Loucy (cell line): Measurements from ENCODE around the gene EFEMP1.

ENCODE experiments used
- H2AFZ ChIP-seq: fragments of 200-600 bp; sonication (generic); 2 replicates; pipeline ENCODE4 v1.6.0; 2016; ENCODE audit warnings: antibody characterized with exemption, mild to moderate bottlenecking, low read length, moderate library complexity
- H3F3A ChIP-seq: fragments of 200-600 bp; 2 replicates; pipeline ENCODE4 v1.6.0; 2016; ENCODE audit warnings: antibody characterized with exemption, low read depth, mild to moderate bottlenecking
- H3K27me3 ChIP-seq: fragments of 200-600 bp; sonication (generic); 2 replicates; pipeline ENCODE4 v1.6.1; 2014; ENCODE audit warnings: low read length, mild to moderate bottlenecking; ENCODE audit not compliant: insufficient read depth, poor library complexity, severe bottlenecking
- H3K36me3 ChIP-seq: fragments of 200-600 bp; sonication (generic); 2 replicates; pipeline ENCODE4 v1.6.1; 2016; ENCODE audit warnings: low read length; ENCODE audit not compliant: insufficient read depth
- H3K4me1 ChIP-seq: fragments of 200-600 bp; sonication (generic); 2 replicates; pipeline ENCODE4 v1.5.1; 2014; ENCODE audit warnings: low read length, mild to moderate bottlenecking; ENCODE audit not compliant: insufficient read depth, poor library complexity, severe bottlenecking
- H3K4me2 ChIP-seq: fragments of 200-600 bp; sonication (generic); 2 replicates; pipeline ENCODE4 v1.6.0; 2014; ENCODE audit warnings: antibody characterized with exemption, low read length, low read depth, mild to moderate bottlenecking; ENCODE audit not compliant: poor library complexity, severe bottlenecking
- H3K4me3 ChIP-seq: fragments of 200-600 bp; sonication (generic); 2 replicates; pipeline ENCODE4 v1.5.1; 2014; ENCODE audit warnings: low read length, mild to moderate bottlenecking, mixed read lengths; ENCODE audit not compliant: poor library complexity, severe bottlenecking
- H3K79me2 ChIP-seq: fragments of 200-600 bp; sonication (generic); 2 replicates; pipeline ENCODE4 v1.6.1; 2014; ENCODE audit warnings: low read length; ENCODE audit not compliant: insufficient read depth
- H3K9ac ChIP-seq: fragments of 200-600 bp; sonication (generic); 2 replicates; pipeline ENCODE4 v1.6.0; 2014; ENCODE audit warnings: mild to moderate bottlenecking, low read depth, low read length, moderate library complexity; ENCODE audit not compliant: poor library complexity, severe bottlenecking
- H3K9me2 ChIP-seq: fragments of 200-600 bp; sonication (generic); replicated peaks from 2 replicates; pipeline ENCODE4 v1.6.1; 2016; ENCODE audit warnings: low read depth, low read length, mixed read lengths
- H3K9me3 ChIP-seq: fragments of 200-600 bp; sonication (generic); 2 replicates; pipeline ENCODE4 v1.6.1; 2014; ENCODE audit warnings: mild to moderate bottlenecking, antibody characterized with exemption, low read length, low read depth; ENCODE audit not compliant: insufficient read depth
- H4K20me1 ChIP-seq: fragments of 200-600 bp; sonication (generic); 2 replicates; pipeline ENCODE4 v1.6.0; 2014; ENCODE audit warnings: antibody characterized with exemption, low read length, mild to moderate bottlenecking; ENCODE audit not compliant: insufficient read depth, poor library complexity, severe bottlenecking
- EZH2phosphoT487 ChIP-seq: fragments of 200-600 bp; IDR thresholded peaks from 2 replicates; pipeline ENCODE4 v1.6.1; 2018; ENCODE audit warnings: antibody characterized with exemption, mild to moderate bottlenecking, moderate library complexity, borderline replicate concordance
- TF ChIP-seq, protein P1 (sequence below): fragments of 200-600 bp; sonication (generic); conservative IDR thresholded peaks from 2 replicates; pipeline ENCODE4 v1.5.1; 2014; ENCODE audit warnings: mild to moderate bottlenecking, antibody characterized with exemption, low read length

The EFEMP1 gene

GRCh38 chr2:55962915-55963314 lies 39.3 kb upstream of the EFEMP1 start:
- no peaks in the 10 kb centered on the region for H4K20me1 ChIP-seq
- no peak overlapping the region for H3K4me3 ChIP-seq
- H3K9me2 ChIP-seq = no peaks in the 10 kb centered on the region
- H3K27me3 ChIP-seq = no peaks in the 10 kb centered on the region
- H3K79me2 ChIP-seq = no peaks in the 10 kb centered on the region
- no peak overlapping the region for H3K9ac ChIP-seq
- no peak overlapping the region for H3K4me2 ChIP-seq
- H3K4me1 ChIP-seq = no peaks in the 10 kb centered on the region
- no peaks in the 10 kb centered on the region for H3K36me3 ChIP-seq
- no peak overlapping the region for H2AFZ ChIP-seq
- no peaks in the 10 kb centered on the region for H3K9me3 ChIP-seq
- H3F3A ChIP-seq = no peaks in the 10 kb centered on the region
- TF ChIP-seq EZH2phosphoT487 = no peak
- TF ChIP-seq, protein P1, sequence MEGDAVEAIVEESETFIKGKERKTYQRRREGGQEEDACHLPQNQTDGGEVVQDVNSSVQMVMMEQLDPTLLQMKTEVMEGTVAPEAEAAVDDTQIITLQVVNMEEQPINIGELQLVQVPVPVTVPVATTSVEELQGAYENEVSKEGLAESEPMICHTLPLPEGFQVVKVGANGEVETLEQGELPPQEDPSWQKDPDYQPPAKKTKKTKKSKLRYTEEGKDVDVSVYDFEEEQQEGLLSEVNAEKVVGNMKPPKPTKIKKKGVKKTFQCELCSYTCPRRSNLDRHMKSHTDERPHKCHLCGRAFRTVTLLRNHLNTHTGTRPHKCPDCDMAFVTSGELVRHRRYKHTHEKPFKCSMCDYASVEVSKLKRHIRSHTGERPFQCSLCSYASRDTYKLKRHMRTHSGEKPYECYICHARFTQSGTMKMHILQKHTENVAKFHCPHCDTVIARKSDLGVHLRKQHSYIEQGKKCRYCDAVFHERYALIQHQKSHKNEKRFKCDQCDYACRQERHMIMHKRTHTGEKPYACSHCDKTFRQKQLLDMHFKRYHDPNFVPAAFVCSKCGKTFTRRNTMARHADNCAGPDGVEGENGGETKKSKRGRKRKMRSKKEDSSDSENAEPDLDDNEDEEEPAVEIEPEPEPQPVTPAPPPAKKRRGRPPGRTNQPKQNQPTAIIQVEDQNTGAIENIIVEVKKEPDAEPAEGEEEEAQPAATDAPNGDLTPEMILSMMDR = no peak

GRCh38 chr2:55961318-55961911 lies 37.8 kb upstream of the EFEMP1 start:
- Histone ChIP-seq H3K9me2 (no peaks in the 10 kb centered on the region), H3K9me3 (no peaks in the 10 kb centered on the region), H3K4me2 (peak overlapping the region; percentile 29), H4K20me1 (no peaks in the 10 kb centered on the region), H3F3A (no peaks in the 10 kb centered on the region), H3K4me1 (peaks cover 10% of the 10 kb centered on the region), H3K9ac (no peak overlapping the region), H3K27me3 (no peaks in the 10 kb centered on the region), H3K4me3 (no peak overlapping the region), H3K36me3 (no peaks in the 10 kb centered on the region), H3K79me2 (no peaks in the 10 kb centered on the region), H2AFZ (no peak overlapping the region)
- TF ChIP-seq EZH2phosphoT487 = no peak
- TF ChIP-seq, protein P1 = peak; percentile 87

DNA sequence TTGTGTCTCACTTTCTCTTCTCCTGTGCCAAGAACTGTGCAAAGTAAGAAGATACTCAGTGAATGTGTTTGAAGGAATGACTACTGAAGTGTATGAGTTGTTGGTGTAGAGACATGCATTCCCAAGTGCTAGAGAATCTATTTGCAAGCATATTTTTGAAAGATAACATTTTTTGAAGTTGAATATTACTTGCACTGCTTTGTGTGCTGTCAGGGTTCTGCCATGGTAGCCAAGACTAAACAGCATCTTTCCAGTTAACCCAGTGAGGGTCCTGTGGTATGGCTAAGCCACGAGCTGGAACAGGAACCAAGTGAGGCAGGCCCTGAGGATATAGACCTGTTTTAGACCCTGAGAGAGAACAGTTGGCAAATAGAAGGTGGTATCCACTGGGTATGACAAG lies 35.2 kb upstream of the EFEMP1 start:
- Histone ChIP-seq H3F3A (no peaks in the 10 kb centered on the region), H3K9me2 (no peaks in the 10 kb centered on the region), H3K27me3 (no peaks in the 10 kb centered on the region), H3K9me3 (no peaks in the 10 kb centered on the region), H3K4me2 (no peak overlapping the region), H3K79me2 (no peaks in the 10 kb centered on the region), H3K9ac (no peak overlapping the region), H2AFZ (no peak overlapping the region), H3K36me3 (no peaks in the 10 kb centered on the region), H4K20me1 (no peaks in the 10 kb centered on the region), H3K4me3 (no peak overlapping the region), H3K4me1 (peaks cover 22% of the 10 kb centered on the region)
- TF ChIP-seq, protein P1 = no peak
- TF ChIP-seq EZH2phosphoT487 = no peak
